Lower lobe of right lung (tissue), 2 donors: ENCODE measurements around the gene LRRC32. TPM values are rescaled to one million over a fixed set of nuclear protein-coding genes. Genes with fewer than 3 reads are reported as not detected.

Experiments used
- ATAC-seq, 2 donors: fragments of 200-7000 bp; cut with Tn5 transposase; one replicate each; pipeline ENCODE4 v1.9.1; 2020 to 2022; ENCODE audit warnings: mild to moderate bottlenecking in 2 of 2, moderate library complexity in 2 of 2
- DNase-seq: peaks from one replicate; pipeline ENCODE4 v3.0.0-alpha.2; 2020
- H3K27ac ChIP-seq: fragments of 200-600 bp; one replicate; pipeline ENCODE4 v1.8.0; 2022
- H3K27me3 ChIP-seq: fragments of 200-600 bp; one replicate; pipeline ENCODE4 v1.8.0; 2022; ENCODE audit warnings: low read depth
- H3K36me3 ChIP-seq: fragments of 200-600 bp; one replicate; pipeline ENCODE4 v1.8.0; 2022; ENCODE audit warnings: mild to moderate bottlenecking
- H3K4me1 ChIP-seq: fragments of 200-600 bp; one replicate; pipeline ENCODE4 v1.8.0; 2022
- H3K4me3 ChIP-seq: fragments of 200-600 bp; one replicate; pipeline ENCODE4 v1.8.0; 2022; ENCODE audit warnings: mild to moderate bottlenecking
- H3K9me3 ChIP-seq: fragments of 200-600 bp; one replicate; pipeline ENCODE4 v1.8.0; 2022
- CTCF ChIP-seq: fragments of 200-600 bp; IDR thresholded peaks from one replicate; pipeline ENCODE4 v1.8.0; 2022; ENCODE audit warnings: antibody characterized with exemption, mild to moderate bottlenecking
- intact Hi-C: fragments of 100-400 bp; cut with DNase I; formaldehyde crosslinking; loops from one replicate; pipeline ENCODE4 v1.11.0; 2022
- total RNA-seq: library from RNA; stranded (reverse); fragmentation: NEBNext Ultra II Directional; extraction: Animal tissue kit (Norgen Biotek cat#: 25700); gene quantifications from one replicate; pipeline ENCODE4 v1.2.1, GENCODE V29; 2021
- donor health status: DM: no; HTN: yes; CAD: no; lungs with severe emphysema.

LRRC32 gene
- total RNA-seq, 1 donor from 2014 or later = 121 TPM

- Histone ChIP-seq H3K36me3 (no peaks in the 10 kb centered on the region), H3K4me3 (no peak overlapping the region), H3K27me3 (no peaks in the 10 kb centered on the region), H3K27ac (no peak overlapping the region), H3K4me1 (no peaks in the 10 kb centered on the region), H3K9me3 (no peaks in the 10 kb centered on the region)
- TF ChIP-seq CTCF = no peak
- intact Hi-C loops = no loop called here
- ATAC-seq (peak in 1 of 2 donors; percentile 7), DNase-seq (no peak)
These were observed 38.6 kb upstream of the LRRC32 start for GRCh38 chr11:76708972-76709660.

GRCh38 chr11:76707293-76707825 lies 36.8 kb upstream of the LRRC32 start:
- TF ChIP-seq CTCF = no peak
- no peak for ATAC-seq

GRCh38 chr11:76706667-76707066 lies 36.1 kb upstream of the LRRC32 start:
- no peaks in the 10 kb centered on the region for H3K9me3 ChIP-seq
- no peak for ATAC-seq
- no peak overlapping the region for H3K4me3 ChIP-seq
- DNase-seq = no peak
- no peaks in the 10 kb centered on the region for H3K36me3 ChIP-seq
- H3K27ac ChIP-seq = no peak overlapping the region
- intact Hi-C loops = no loop called here
- no peaks in the 10 kb centered on the region for H3K27me3 ChIP-seq
- H3K4me1 ChIP-seq = no peaks in the 10 kb centered on the region
- no peak for TF ChIP-seq CTCF

More at GRCh38 chr11:76707293-76707825, 36.8 kb upstream of the LRRC32 start:
- Histone ChIP-seq H3K4me1 (no peaks in the 10 kb centered on the region), H3K9me3 (no peaks in the 10 kb centered on the region), H3K4me3 (no peak overlapping the region), H3K36me3 (no peaks in the 10 kb centered on the region), H3K27ac (no peak overlapping the region), H3K27me3 (no peaks in the 10 kb centered on the region)
- DNase-seq = no peak
- intact Hi-C loops = no loop called here

GRCh38 chr11:76705826-76706225 lies 35.3 kb upstream of the LRRC32 start:
- no peak for DNase-seq
- Histone ChIP-seq H3K36me3 (no peaks in the 10 kb centered on the region), H3K4me3 (no peak overlapping the region), H3K9me3 (no peaks in the 10 kb centered on the region), H3K27me3 (no peaks in the 10 kb centered on the region), H3K4me1 (no peaks in the 10 kb centered on the region), H3K27ac (no peak overlapping the region)
- no peak for TF ChIP-seq CTCF
- no peak for ATAC-seq
- intact Hi-C loops = no loop called here

- Histone ChIP-seq H3K4me1 (no peaks in the 10 kb centered on the region), H3K9me3 (no peaks in the 10 kb centered on the region), H3K27me3 (no peaks in the 10 kb centered on the region), H3K27ac (no peak overlapping the region), H3K36me3 (no peaks in the 10 kb centered on the region), H3K4me3 (no peak overlapping the region)
- no peak for TF ChIP-seq CTCF
- intact Hi-C loops = no loop called here
- no peak for ATAC-seq
- no peak for DNase-seq
These were observed 33.8 kb upstream of the LRRC32 start for GRCh38 chr11:76704171-76704948.
